GM12878 (cell line): Measurements from ENCODE around the gene ITGAV. TPM values are rescaled to one million over a fixed set of nuclear protein-coding genes. Genes with fewer than 3 reads are reported as not detected.

Experiments used
- ATAC-seq: fragments of 200-7000 bp; cut with Tn5 transposase; 3 replicates; pipeline ENCODE4 v1.9.1; 2020; ENCODE audit warnings: mild to moderate bottlenecking, moderate library complexity
- BruUV-seq: library from RNA; stranded (reverse); fragments of 400-500 nt; replicated peaks from 2 replicates; lab custom pipeline; 2021; lab: Mats Ljungman, UMichigan
- CTCF ChIA-PET: fragments of 300-600 bp; sonication (Branson Sonifier 250); formaldehyde crosslinking; extraction: SDS; loops from one replicate; lab custom pipeline; 2021; ENCODE audit warnings: inconsistent platforms; lab: Yijun Ruan, JAX
- POLR2A ChIA-PET: fragments of 350-600 bp; formaldehyde crosslinking; extraction: SDS; loops from one replicate; lab custom pipeline; 2021; ENCODE audit warnings: inconsistent platforms; lab: Charles Lee
- RAD21 ChIA-PET: fragments of 300-600 bp; sonication (Branson Sonifier 250); formaldehyde crosslinking; loops from one replicate; lab custom pipeline; 2023; ENCODE audit warnings: antibody characterized with exemption; ENCODE audit not compliant: unreplicated experiment; lab: Charles Lee
- SMC1A ChIA-PET: fragments of 300-600 bp; sonication (Branson Sonifier 250); formaldehyde crosslinking; loops from one replicate; lab custom pipeline; 2023; ENCODE audit not compliant: unreplicated experiment, uncharacterized antibody; lab: Charles Lee
- DNase-seq: peaks from one replicate; pipeline ENCODE4 v3.0.0-alpha.2; 2011; ENCODE audit warnings: low read depth, low spot score
- FAIRE-seq: peaks from 3 replicates; lab custom pipeline; 2011; peaks lifted over from hg19 to GRCh38; lab: Jason Lieb, UNC
- H2AFZ ChIP-seq: 2 replicates; pipeline ENCODE4 v1.6.0; 2011; ENCODE audit warnings: low read depth, low read length, control low read depth; ENCODE audit not compliant: control insufficient read depth
- H3K27ac ChIP-seq: 2 replicates; pipeline ENCODE4 v1.5.1; 2011; ENCODE audit warnings: control low read depth; ENCODE audit not compliant: control insufficient read depth, insufficient read depth
- H3K27me3 ChIP-seq, 2 experiments: replicated peaks in 1 of 2; 2 replicates each; pipeline versions ENCODE4 v1.6.0 to v1.6.1; 2011; ENCODE audit warnings: low read length in 1 of 2; ENCODE audit not compliant: control insufficient read depth in 2 of 2, insufficient read depth in 2 of 2
- H3K36me3 ChIP-seq, 2 experiments: 2 replicates each; pipeline ENCODE4 v1.5.1; 2011; ENCODE audit warnings: low read length in 1 of 2; ENCODE audit not compliant: control insufficient read depth in 2 of 2, insufficient read depth in 2 of 2
- H3K4me1 ChIP-seq: 2 replicates; pipeline ENCODE4 v1.6.1; 2011; ENCODE audit warnings: mild to moderate bottlenecking, low read length, moderate library complexity, mixed read lengths; ENCODE audit not compliant: control insufficient read depth, insufficient read depth
- H3K4me2 ChIP-seq: 2 replicates; pipeline ENCODE4 v1.6.0; 2011; ENCODE audit warnings: control low read depth; ENCODE audit not compliant: control insufficient read depth, insufficient read depth
- H3K4me3 ChIP-seq: fragments of 200-600 bp; sonication (generic); 2 replicates; pipeline ENCODE4 v1.5.1; 2016
- H3K79me2 ChIP-seq: 2 replicates; pipeline ENCODE4 v1.6.0; 2011; ENCODE audit warnings: low read length; ENCODE audit not compliant: control insufficient read depth, insufficient read depth
- H3K9ac ChIP-seq: 2 replicates; pipeline ENCODE4 v1.8.0; 2011; ENCODE audit warnings: low read length, control low read depth, mixed read lengths; ENCODE audit not compliant: control insufficient read depth, insufficient read depth
- H3K9me3 ChIP-seq: replicated peaks from 3 replicates; pipeline ENCODE4 v1.5.1; 2011; ENCODE audit warnings: mild to moderate bottlenecking, low read length; ENCODE audit not compliant: control insufficient read depth, insufficient read depth
- H4K20me1 ChIP-seq: 2 replicates; pipeline ENCODE4 v1.6.0; 2011; ENCODE audit not compliant: control insufficient read depth, insufficient read depth
- BRCA1 ChIP-seq: IDR thresholded peaks from 2 replicates; pipeline ENCODE4 v1.6.1; 2011; ENCODE audit warnings: low read depth, low read length, improper control_type of control experiment
- CREB1 ChIP-seq: IDR thresholded peaks from 2 replicates; pipeline ENCODE4 v1.6.1; 2012; ENCODE audit warnings: low read depth, mild to moderate bottlenecking, inconsistent platforms
- DPF2 ChIP-seq: fragments of 450-650 bp; IDR thresholded peaks from 2 replicates; pipeline ENCODE4 v1.6.1; 2017; ENCODE audit warnings: mild to moderate bottlenecking
- IKZF1 ChIP-seq: fragments of 450-650 bp; conservative IDR thresholded peaks from 2 replicates; pipeline ENCODE4 v1.6.1; 2017; ENCODE audit warnings: antibody characterized with exemption, mild to moderate bottlenecking
- IRF4 ChIP-seq: IDR thresholded peaks from 2 replicates; pipeline ENCODE4 v1.6.1; 2011; ENCODE audit warnings: low read depth, low read length
- MEF2A ChIP-seq: IDR thresholded peaks from 2 replicates; pipeline ENCODE4 v1.6.1; 2011; ENCODE audit warnings: low read depth, mild to moderate bottlenecking, low read length, moderate library complexity; ENCODE audit not compliant: insufficient read depth
- MYB ChIP-seq: fragments of 150-350 bp; IDR thresholded peaks from 2 replicates; pipeline ENCODE4 v1.6.1; 2014; ENCODE audit warnings: mild to moderate bottlenecking, low read depth, low read length, borderline replicate concordance
- RAD21 ChIP-seq: IDR thresholded peaks from 2 replicates; pipeline ENCODE4 v1.6.1; 2011; ENCODE audit warnings: mild to moderate bottlenecking, low read depth, low read length, moderate library complexity; ENCODE audit not compliant: insufficient read depth
- RB1 ChIP-seq: fragments of 450-650 bp; formaldehyde crosslinking; IDR thresholded peaks from 2 replicates; pipeline ENCODE4 v1.6.1; 2017; ENCODE audit warnings: mild to moderate bottlenecking, borderline replicate concordance
- SREBF2 ChIP-seq: IDR thresholded peaks from 2 replicates; pipeline ENCODE4 v1.6.1; 2012; ENCODE audit warnings: mild to moderate bottlenecking, low read length
- TARDBP ChIP-seq: IDR thresholded peaks from 2 replicates; pipeline ENCODE4 v1.6.1; 2016; ENCODE audit warnings: borderline replicate concordance
- ZZZ3 ChIP-seq: IDR thresholded peaks from 2 replicates; pipeline ENCODE4 v1.6.1; 2011; ENCODE audit warnings: low read depth; ENCODE audit not compliant: control insufficient read depth, insufficient read length
- WGBS: methylation state at CpG from one replicate; pipeline ENCODE4 v1.1.6; 2016; ENCODE audit warnings: low lambda C conversion rate; ENCODE audit not compliant: insufficient replicate concordance, insufficient coverage; ENCODE audit errors: missing lambda C conversion rate; 5-methylcytosine and 5-hydroxymethylcytosine counted together
- in situ Hi-C: fragments of 300-500 bp; cut with MboI; formaldehyde crosslinking; loops from 9 replicates; pipeline ENCODE4 v1.14.3; 2018; ENCODE audit warnings: mixed read lengths
- intact Hi-C: fragments of 100-400 bp; cut with micrococcal nuclease; formaldehyde crosslinking; loops from one replicate; pipeline ENCODE4 v1.14.2; 2022; ENCODE audit not compliant: unreplicated experiment
- polyA plus RNA-seq, 11 experiments: library from polyadenylated mRNA; depleted of rRNA in 4 of 11; unstranded in 6 of 11; stranded (reverse) in 5 of 11; fragments of >200 nt; fragmentation: Nextera tagmentation in 4 of 11; fragmentation: Illumina TruSeq in 1 of 11; extraction: Ambion mirVana in 4 of 11; extraction: Trizol in 1 of 11; gene quantifications; 1 replicate in 1 of 11; 2 replicates in 10 of 11; pipeline versions ENCODE4 v1.2.1 to v1.2.3, GENCODE V29; 2011 to 2016; ENCODE audit warnings: inconsistent platforms in 2 of 11, missing spikeins in 2 of 11, low read depth in 1 of 11
- total RNA-seq, 4 experiments: library from RNA; depleted of rRNA in 3 of 4; stranded (reverse); fragments of >200 nt in 3 of 4; fragmentation: Illumina TruSeq in 1 of 4; extraction: Trizol in 1 of 4; gene quantifications; 2 replicates each; pipeline versions ENCODE4 v1.2.1 to v1.2.3, GENCODE V29; 2013 to 2021
- TF ChIP-seq, protein P1 (sequence below): IDR thresholded peaks from 2 replicates; pipeline ENCODE4 v1.6.1; 2011; ENCODE audit warnings: borderline replicate concordance, low read depth, mild to moderate bottlenecking, moderate library complexity, mixed read lengths, low read length; ENCODE audit not compliant: insufficient read depth; ENCODE audit errors: extremely low read length
- TF ChIP-seq, protein P2 (sequence below): fragments of 450-650 bp; IDR thresholded peaks from 2 replicates; pipeline ENCODE4 v1.6.1; 2018; ENCODE audit warnings: mild to moderate bottlenecking, low read depth, moderate library complexity; ENCODE audit not compliant: partially characterized antibody

The ITGAV gene
- total and polyA plus RNA-seq, 10 of the 15 experiments (the other 5 are each of a cell fraction or from before 2014, with no cell fraction given) = 2.1 to 10.8 (median 6.1) TPM

DNA sequence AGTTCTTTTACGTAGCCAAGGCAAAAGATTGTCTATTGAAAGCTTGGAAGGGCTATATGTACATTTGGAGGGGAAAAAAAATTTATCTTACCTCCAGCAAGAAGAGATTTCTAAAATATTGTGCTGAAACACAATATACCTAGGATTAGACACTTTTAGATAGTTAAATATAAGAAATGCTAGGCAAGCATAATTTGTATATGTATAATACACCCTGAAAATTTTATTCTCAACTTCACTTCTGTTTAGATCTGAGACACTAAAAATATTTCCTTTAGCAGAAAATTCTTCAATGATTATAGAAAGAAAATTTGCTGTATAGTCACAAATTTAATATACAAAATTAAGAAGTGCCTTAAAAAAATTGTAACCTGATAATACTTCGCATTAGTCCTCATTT, 42.6 kb downstream of the ITGAV start:
- H3K4me3 ChIP-seq = no peak overlapping the region
- SMC1A ChIA-PET = no interaction called here
- intact Hi-C loops = no loop called here
- no peak overlapping the region for H3K27ac ChIP-seq
- in situ Hi-C loops = no loop called here
- no peak for FAIRE-seq
- no peaks in the 10 kb centered on the region for H3K36me3 ChIP-seq
- H3K4me2 ChIP-seq = no peak overlapping the region
- TF ChIP-seq SREBF2 (no peak), TARDBP (no peak), RB1 (no peak)
- H3K4me1 ChIP-seq = no peaks in the 10 kb centered on the region
- no peaks in the 10 kb centered on the region for H3K27me3 ChIP-seq
- no peaks in the 10 kb centered on the region for H4K20me1 ChIP-seq
- H3K9me3 ChIP-seq = no peaks in the 10 kb centered on the region
- CTCF ChIA-PET = interaction anchor here (2.4 to 3.9 kb wide), 2 partner anchors 9 to 128 kb away, joined by 9 to 13 read pairs; no protein-coding TSS in a partner anchor
- WGBS = 72% methylated on average over 2 of the region's 2 CpGs
- DNase-seq = no peak
- RAD21 ChIA-PET = interaction anchor here (0.6 kb wide), 1 partner anchor 136 kb away, joined by 4 read pairs; no protein-coding TSS in a partner anchor
- POLR2A ChIA-PET = no interaction called here
- no peak for ATAC-seq
- H2AFZ ChIP-seq = no peak overlapping the region
- H3K79me2 ChIP-seq = no peaks in the 10 kb centered on the region
- H3K9ac ChIP-seq = no peak overlapping the region
- no TSS peak for BruUV-seq

DNA sequence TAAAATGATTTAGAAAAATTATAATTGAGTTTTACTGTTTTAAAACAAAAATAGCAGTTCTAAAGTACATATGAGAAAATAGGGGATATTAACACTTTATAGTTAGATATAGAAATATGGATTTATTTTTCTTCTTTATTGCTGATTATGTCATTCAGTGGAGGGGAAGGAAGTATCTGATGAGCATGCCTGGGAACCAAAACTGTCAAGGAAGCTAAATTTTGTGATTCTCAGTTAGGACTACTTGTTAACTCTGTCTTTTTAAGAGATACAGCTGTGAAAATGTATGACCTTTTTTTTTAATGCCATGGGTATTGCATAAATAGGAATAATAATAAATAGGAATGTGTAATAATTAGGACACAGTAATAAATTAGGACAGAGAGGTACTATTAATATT, 44.8 kb downstream of the ITGAV start:
- Histone ChIP-seq H3K36me3 (peaks cover 0 to 4% of the 10 kb centered on the region in 2 experiments; a peak in 1 of 4 replicates), H3K27ac (no peak overlapping the region), H3K9ac (no peak overlapping the region), H2AFZ (no peak overlapping the region)
- FAIRE-seq = no peak
- BruUV-seq = no TSS peak
- RAD21 ChIA-PET = no interaction called here
- TF ChIP-seq MYB = no peak
- no peak for TF ChIP-seq ZZZ3
- no peak for TF ChIP-seq IKZF1
- no peak for TF ChIP-seq IRF4
- TF ChIP-seq CREB1 = no peak
- no peak for TF ChIP-seq DPF2
- TF ChIP-seq BRCA1 = no peak
- no peak for TF ChIP-seq RAD21
- TF ChIP-seq, protein P1, sequence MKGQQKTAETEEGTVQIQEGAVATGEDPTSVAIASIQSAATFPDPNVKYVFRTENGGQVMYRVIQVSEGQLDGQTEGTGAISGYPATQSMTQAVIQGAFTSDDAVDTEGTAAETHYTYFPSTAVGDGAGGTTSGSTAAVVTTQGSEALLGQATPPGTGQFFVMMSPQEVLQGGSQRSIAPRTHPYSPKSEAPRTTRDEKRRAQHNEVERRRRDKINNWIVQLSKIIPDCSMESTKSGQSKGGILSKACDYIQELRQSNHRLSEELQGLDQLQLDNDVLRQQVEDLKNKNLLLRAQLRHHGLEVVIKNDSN = no peak
- TF ChIP-seq, protein P2, sequence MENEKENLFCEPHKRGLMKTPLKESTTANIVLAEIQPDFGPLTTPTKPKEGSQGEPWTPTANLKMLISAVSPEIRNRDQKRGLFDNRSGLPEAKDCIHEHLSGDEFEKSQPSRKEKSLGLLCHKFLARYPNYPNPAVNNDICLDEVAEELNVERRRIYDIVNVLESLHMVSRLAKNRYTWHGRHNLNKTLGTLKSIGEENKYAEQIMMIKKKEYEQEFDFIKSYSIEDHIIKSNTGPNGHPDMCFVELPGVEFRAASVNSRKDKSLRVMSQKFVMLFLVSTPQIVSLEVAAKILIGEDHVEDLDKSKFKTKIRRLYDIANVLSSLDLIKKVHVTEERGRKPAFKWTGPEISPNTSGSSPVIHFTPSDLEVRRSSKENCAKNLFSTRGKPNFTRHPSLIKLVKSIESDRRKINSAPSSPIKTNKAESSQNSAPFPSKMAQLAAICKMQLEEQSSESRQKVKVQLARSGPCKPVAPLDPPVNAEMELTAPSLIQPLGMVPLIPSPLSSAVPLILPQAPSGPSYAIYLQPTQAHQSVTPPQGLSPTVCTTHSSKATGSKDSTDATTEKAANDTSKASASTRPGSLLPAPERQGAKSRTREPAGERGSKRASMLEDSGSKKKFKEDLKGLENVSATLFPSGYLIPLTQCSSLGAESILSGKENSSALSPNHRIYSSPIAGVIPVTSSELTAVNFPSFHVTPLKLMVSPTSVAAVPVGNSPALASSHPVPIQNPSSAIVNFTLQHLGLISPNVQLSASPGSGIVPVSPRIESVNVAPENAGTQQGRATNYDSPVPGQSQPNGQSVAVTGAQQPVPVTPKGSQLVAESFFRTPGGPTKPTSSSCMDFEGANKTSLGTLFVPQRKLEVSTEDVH = no peak
- no peak for TF ChIP-seq MEF2A
- TF ChIP-seq, all 136 proteins: peak for 0
- DNase-seq = no peak
- ChIA-PET CTCF (interaction anchor here (0.6 to 3.9 kb wide), 4 partner anchors 8 to 133 kb away, joined by 3 to 13 read pairs (median 4); no protein-coding TSS in a partner anchor), POLR2A (no interaction called here), SMC1A (interaction anchor here (0.7 to 1.0 kb wide), 2 partner anchors 130 to 136 kb away, joined by 3 read pairs; no protein-coding TSS in a partner anchor)
- Histone ChIP-seq H3K9me3 (no peaks in the 10 kb centered on the region), H3K4me1 (peaks cover 10% of the 10 kb centered on the region), H3K4me2 (no peak overlapping the region), H4K20me1 (no peaks in the 10 kb centered on the region), H3K4me3 (no peak overlapping the region), H3K27me3 (no peaks in the 10 kb centered on the region), H3K79me2 (no peaks in the 10 kb centered on the region)
- no peak for ATAC-seq
- in situ Hi-C loops (no loop called here), intact Hi-C loops (no loop called here)
